GM12875 (cell line): ENCODE results near the gene AKT1.
A peak's percentile ranks its signal among the peaks of the same experiment; 100 is the strongest.

Experiments
- H3K4me3 ChIP-seq: one replicate; pipeline ENCODE4 v1.5.1; 2011; ENCODE audit warnings: low read depth, low read length, control low read depth
- CTCF ChIP-seq: IDR thresholded peaks from 2 replicates; pipeline ENCODE4 v1.5.1; 2011; ENCODE audit warnings: low read depth, mild to moderate bottlenecking, control low read depth, inconsistent platforms, low read length, moderate library complexity, borderline replicate concordance; ENCODE audit not compliant: insufficient read depth

Gene AKT1

DNA sequence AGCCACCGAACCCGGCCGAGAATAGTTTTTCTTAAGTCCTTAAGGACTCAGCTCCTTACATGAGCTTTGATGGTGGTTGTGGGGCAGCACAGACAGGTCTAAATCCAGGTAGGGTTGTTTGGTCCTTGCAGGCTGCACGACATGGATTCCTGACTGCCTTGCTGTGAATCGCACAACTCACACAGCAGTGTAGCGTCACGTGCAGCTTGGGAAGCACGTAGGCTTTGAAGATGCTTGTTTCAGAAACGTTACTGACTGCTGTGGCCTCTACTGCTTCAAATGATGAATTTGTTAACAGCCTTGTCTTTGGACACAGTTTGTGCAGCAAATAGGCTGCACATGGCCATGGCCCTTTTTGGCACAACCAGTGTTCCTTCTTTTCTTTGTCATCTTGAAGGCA is 35.2 kb upstream of the AKT1 start:
- TF ChIP-seq CTCF, result no peak
- no peak overlapping the region for H3K4me3 ChIP-seq

- TF ChIP-seq CTCF, result peak; percentile 44
- H3K4me3 ChIP-seq, result no peak overlapping the region
Measured at GRCh38 chr14:104827177-104828055, 31.9 kb upstream of the AKT1 start.

GRCh38 chr14:104826861-104827176 is 31.3 kb upstream of the AKT1 start:
- TF ChIP-seq CTCF, result no peak
- H3K4me3 ChIP-seq, result no peak overlapping the region

GRCh38 chr14:104826189-104826860 is 30.8 kb upstream of the AKT1 start:
- peak; percentile 72 for TF ChIP-seq CTCF
- peak overlapping the region; percentile 54 for H3K4me3 ChIP-seq

GRCh38 chr14:104824353-104824997 is 28.9 kb upstream of the AKT1 start:
- H3K4me3 ChIP-seq, result no peak overlapping the region
- no peak for TF ChIP-seq CTCF

DNA sequence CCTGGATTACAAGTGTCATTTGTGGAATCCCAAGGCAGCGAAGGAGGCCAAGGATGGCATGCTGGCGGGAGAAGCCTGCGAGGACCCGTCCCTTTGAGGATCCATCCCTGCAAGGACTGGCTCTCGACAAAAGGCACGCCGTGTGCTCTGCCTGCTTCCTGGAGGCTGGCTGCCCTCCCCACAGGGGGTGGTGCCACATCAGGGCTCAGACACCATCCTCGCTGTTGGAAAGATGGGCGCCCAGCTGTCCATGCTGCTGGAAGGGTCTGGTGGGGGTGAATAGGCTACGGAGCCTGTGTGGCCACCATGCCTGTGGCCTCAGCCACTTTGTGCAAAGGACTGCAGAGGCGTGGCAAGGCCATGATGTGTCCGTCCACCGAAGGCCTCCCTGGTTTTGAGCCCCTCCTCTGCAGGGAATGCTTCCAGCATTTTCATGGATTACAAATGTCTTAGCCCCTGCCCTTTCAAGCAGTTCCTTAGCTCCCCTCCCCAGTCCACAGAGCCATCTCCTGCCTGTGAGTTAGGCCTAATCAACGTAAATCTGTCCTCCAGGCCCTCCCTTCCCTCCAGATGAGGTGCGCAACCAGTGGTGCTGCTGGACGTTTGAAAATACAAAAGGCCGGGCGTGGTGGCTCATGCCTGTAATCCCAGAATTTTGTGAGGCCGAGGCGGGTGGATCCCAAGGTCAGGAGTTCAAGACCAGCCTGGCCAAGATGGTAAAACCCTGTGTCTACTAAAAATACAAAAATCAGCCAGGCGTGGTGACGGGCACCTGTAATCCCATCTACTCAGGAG is 27.5 kb upstream of the AKT1 start:
- no peak overlapping the region for H3K4me3 ChIP-seq
- TF ChIP-seq CTCF, result no peak
